Muscle layer of duodenum (tissue), 2 donors: ENCODE data around the gene PDK2.
A peak's percentile ranks its signal among the peaks of the same experiment; 100 is the strongest.

ENCODE experiments used
- H3K27ac ChIP-seq: one replicate; pipeline ENCODE4 v1.7.0; 2013; ENCODE audit warnings: mild to moderate bottlenecking, low read length
- H3K27me3 ChIP-seq: one replicate; pipeline ENCODE4 v1.7.0; 2013; ENCODE audit warnings: low read depth, mild to moderate bottlenecking, control low read depth, low read length
- H3K36me3 ChIP-seq, 2 donors: one replicate each; pipeline ENCODE4 v1.7.0; 2013; ENCODE audit warnings: low read length in 2 of 2, control low read depth in 1 of 2, mild to moderate bottlenecking in 1 of 2; ENCODE audit not compliant: insufficient read depth in 2 of 2, control insufficient read depth in 1 of 2
- H3K4me1 ChIP-seq, 2 donors: one replicate each; pipeline ENCODE4 v1.7.0; 2013; ENCODE audit warnings: low read length in 2 of 2, mild to moderate bottlenecking in 2 of 2, control low read depth in 1 of 2, moderate library complexity in 1 of 2; ENCODE audit not compliant: insufficient read depth in 2 of 2, control insufficient read depth in 1 of 2
- H3K4me3 ChIP-seq, 2 donors: one replicate each; pipeline ENCODE4 v1.7.0; 2013; ENCODE audit warnings: low read length in 2 of 2, low read depth in 1 of 2, mild to moderate bottlenecking in 1 of 2
- H3K9me3 ChIP-seq, 2 donors: one replicate each; pipeline ENCODE4 v1.7.0; 2013; ENCODE audit warnings: low read length in 2 of 2, control low read depth in 1 of 2, mild to moderate bottlenecking in 1 of 2; ENCODE audit not compliant: control insufficient read depth in 1 of 2
- donor health status: healthy.

Gene PDK2

DNA sequence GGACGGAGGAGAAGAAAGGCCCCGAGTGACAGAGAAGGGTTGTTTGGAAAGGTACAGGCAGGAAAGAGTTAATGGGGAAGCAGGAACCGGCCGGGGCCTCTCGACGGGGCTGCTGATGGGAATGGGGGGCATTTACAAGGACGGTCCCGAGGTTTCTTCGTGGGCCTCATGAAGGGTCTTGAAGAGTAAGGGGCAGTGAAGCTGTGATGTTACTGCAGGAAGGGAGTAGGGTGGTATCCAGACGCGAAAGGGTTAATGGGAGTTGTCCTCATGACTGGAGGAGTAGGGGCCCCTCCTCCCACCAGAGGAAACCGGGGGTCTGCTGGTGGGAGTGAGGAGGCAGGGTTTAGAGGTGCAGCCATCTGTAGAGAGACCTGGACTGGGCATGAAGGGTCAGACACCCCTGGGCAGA, 481 bp downstream of the PDK2 start:
- peaks cover 16 to 20% of the 10 kb centered on the region in 2 donors for H3K36me3 ChIP-seq
- H3K27me3 ChIP-seq: no peaks in the 10 kb centered on the region
- H3K4me1 ChIP-seq: peaks cover 9 to 27% of the 10 kb centered on the region in 2 donors
- no peaks in the 10 kb centered on the region for H3K9me3 ChIP-seq
- H3K27ac ChIP-seq: peak overlapping the region; percentile 80
- peak overlapping the region; percentile 89 to 93 for H3K4me3 ChIP-seq

DNA sequence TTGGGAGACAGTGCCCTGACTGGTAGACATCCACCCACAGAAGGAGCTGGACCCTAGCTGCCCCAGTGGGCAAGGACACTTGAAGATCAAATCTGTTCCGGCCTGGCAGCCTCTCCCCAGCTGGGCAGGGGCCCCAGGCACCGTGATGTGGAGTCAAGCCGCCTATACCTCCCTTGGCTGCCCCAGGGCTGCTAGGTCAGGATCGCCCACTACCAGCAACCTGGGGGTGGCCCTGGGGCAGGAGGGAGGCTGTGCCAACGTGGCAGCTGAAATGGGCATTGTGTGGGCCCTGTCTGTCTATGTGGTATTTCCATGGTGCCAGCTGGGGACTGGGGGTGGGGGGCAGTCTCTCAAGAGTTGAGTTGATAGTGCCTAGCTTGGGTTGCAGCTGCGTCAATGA, 941 bp downstream of the PDK2 start:
- H3K4me1 ChIP-seq: peaks cover 14 to 32% of the 10 kb centered on the region in 2 donors
- peaks cover 16 to 20% of the 10 kb centered on the region in 2 donors for H3K36me3 ChIP-seq
- no peaks in the 10 kb centered on the region for H3K27me3 ChIP-seq
- H3K4me3 ChIP-seq: peak overlapping the region; percentile 89 to 93
- peak overlapping the region; percentile 80 for H3K27ac ChIP-seq
- no peaks in the 10 kb centered on the region for H3K9me3 ChIP-seq

DNA sequence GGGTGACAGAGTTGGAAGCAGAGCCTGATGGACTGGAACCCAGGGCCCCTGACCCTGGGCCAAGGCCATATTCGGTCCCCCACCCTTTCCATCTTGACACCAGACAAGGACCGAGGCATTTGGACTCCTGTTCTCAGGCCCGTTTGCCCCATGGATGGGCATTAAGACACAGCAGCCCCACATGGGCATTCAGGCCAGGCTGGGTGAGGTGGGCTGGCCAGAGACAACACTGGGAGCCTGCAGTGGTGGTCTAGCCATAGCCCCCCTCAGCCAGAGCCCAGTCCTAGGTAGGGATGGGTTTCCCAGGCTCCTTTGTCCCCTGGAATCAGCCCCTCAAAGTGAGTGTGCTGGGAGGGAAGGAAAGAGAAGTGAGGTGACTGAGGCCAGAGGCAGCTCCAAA, 1.6 kb downstream of the PDK2 start:
- H3K27ac ChIP-seq: no peak overlapping the region

DNA sequence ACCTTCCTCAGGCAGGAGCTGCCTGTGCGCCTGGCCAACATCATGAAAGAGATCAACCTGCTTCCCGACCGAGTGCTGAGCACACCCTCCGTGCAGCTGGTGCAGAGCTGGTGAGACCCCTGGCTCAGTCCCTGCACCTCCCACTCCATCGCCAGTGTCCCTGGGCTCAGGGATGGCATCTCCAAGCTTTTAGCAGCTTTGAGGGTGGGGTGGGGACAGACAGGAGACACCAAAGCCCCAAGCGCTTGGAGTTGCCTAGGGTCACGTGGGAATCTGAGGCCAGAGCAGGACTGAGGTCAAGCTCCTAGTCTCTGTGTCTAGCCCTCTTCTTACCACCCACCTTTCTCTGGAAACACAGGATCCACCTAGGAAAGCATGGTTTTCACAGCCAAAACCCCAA, 2.3 kb downstream of the PDK2 start:
- Histone ChIP-seq H3K27ac (no peak overlapping the region), H3K4me3 (no peak overlapping the region)

More for the DNA sequence above, 1.6 kb downstream of the PDK2 start:
- H3K27me3 ChIP-seq: no peaks in the 10 kb centered on the region
- peaks cover 16 to 25% of the 10 kb centered on the region in 2 donors for H3K36me3 ChIP-seq
- peaks cover 18 to 38% of the 10 kb centered on the region in 2 donors for H3K4me1 ChIP-seq
- no peaks in the 10 kb centered on the region for H3K9me3 ChIP-seq
- H3K4me3 ChIP-seq: peak overlapping the region; percentile 89 to 93

DNA sequence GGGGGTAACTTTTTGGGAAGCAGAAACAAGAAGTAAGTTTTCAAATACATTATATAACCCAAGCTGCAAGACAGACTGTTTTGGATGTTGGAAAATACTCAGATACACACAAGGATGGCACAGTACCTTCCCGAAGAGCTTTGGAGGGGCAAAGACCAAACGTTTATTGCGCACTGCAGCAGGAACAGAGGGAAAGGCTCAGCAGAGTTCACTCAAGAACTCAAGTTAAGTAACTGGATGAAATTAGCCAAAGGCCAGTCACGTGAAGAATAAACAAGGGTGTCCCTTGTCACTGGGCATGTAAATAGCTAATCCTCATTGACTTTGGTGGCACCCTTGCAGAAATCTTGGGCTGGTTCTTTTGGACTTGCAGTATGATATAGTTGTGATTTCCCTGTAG, 2.8 kb downstream of the PDK2 start:
- no peak overlapping the region for H3K4me3 ChIP-seq
- H3K36me3 ChIP-seq: peaks cover 16 to 25% of the 10 kb centered on the region in 2 donors
- H3K27ac ChIP-seq: no peak overlapping the region
- H3K4me1 ChIP-seq: peaks cover 29 to 50% of the 10 kb centered on the region in 2 donors
- no peaks in the 10 kb centered on the region for H3K9me3 ChIP-seq
- H3K27me3 ChIP-seq: no peaks in the 10 kb centered on the region

More for the DNA sequence above, 2.3 kb downstream of the PDK2 start:
- peaks cover 24 to 45% of the 10 kb centered on the region in 2 donors for H3K4me1 ChIP-seq
- peaks cover 16 to 25% of the 10 kb centered on the region in 2 donors for H3K36me3 ChIP-seq
- H3K27me3 ChIP-seq: no peaks in the 10 kb centered on the region
- H3K9me3 ChIP-seq: no peaks in the 10 kb centered on the region

DNA sequence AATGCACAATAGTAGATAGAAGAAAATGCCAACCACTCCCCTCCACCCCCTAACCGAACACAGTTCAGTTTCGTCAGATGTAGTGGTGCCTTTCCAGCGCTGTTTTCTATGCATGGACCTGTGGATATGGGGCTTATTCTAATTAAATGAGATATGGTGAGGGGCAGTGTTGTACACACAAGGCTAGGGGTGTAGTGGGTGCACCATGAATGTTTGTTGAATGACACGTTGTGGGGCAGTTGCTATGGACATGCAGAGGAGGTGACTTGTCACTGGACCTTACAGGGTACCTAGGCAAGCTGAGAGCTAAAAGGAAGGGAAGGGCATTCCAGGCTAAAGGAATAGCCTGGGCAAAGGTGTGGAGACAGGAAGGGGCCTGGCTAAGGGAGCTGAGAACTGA, 3.4 kb downstream of the PDK2 start:
- no peak overlapping the region for H3K27ac ChIP-seq

DNA sequence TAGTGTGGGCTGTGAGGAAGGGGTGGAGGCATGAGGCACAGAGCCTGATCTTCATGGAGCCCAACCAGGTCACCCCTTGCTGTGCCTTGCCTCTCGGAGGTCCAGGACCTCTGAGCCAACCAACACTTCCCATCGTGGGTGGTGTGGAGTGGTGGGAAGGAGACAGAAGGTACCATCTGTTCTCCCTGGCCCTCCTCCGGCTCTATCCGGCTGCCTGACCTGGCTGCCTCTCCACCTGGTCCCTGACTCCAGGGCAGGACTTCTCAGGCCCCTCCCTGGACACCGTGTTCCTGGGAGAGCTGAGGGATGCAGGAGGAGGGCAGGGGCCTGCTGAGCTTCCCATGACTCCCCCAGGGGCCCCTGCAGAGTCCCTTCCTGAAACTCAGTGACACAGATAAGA, 3.9 kb downstream of the PDK2 start:
- Histone ChIP-seq H3K36me3 (peaks cover 16 to 25% of the 10 kb centered on the region in 2 donors), H3K27ac (no peak overlapping the region), H3K4me3 (no peak overlapping the region), H3K4me1 (peaks cover 29 to 57% of the 10 kb centered on the region in 2 donors), H3K9me3 (no peaks in the 10 kb centered on the region), H3K27me3 (no peaks in the 10 kb centered on the region)

More for the DNA sequence above, 3.4 kb downstream of the PDK2 start:
- Histone ChIP-seq H3K4me3 (no peak overlapping the region), H3K4me1 (peaks cover 29 to 56% of the 10 kb centered on the region in 2 donors), H3K36me3 (peaks cover 16 to 25% of the 10 kb centered on the region in 2 donors), H3K27me3 (no peaks in the 10 kb centered on the region), H3K9me3 (no peaks in the 10 kb centered on the region)

DNA sequence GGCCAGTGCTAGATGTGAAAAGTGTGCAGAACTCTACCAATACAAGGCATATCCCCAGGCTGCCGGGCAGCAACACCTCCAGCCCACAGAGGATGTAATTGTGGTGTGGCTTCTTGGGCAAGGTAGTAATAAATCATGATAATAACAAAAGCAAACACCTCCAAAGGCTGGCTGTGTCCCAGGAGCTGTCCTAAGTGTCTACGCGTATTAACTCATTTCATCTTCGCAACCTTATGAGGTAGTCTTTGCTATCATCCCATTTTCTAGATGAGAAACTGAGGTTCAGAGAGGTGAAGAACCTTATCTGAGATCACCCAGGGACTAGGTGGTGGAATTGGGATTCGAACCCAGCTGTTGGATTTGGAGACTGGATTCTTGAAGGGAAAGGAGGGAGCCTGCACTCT, 5.3 kb downstream of the PDK2 start:
- Histone ChIP-seq H3K27ac (peak overlapping the region; percentile 56), H3K4me1 (peaks cover 29 to 57% of the 10 kb centered on the region in 2 donors), H3K4me3 (no peak overlapping the region), H3K9me3 (no peaks in the 10 kb centered on the region), H3K36me3 (peaks cover 17 to 35% of the 10 kb centered on the region in 2 donors), H3K27me3 (no peaks in the 10 kb centered on the region)

DNA sequence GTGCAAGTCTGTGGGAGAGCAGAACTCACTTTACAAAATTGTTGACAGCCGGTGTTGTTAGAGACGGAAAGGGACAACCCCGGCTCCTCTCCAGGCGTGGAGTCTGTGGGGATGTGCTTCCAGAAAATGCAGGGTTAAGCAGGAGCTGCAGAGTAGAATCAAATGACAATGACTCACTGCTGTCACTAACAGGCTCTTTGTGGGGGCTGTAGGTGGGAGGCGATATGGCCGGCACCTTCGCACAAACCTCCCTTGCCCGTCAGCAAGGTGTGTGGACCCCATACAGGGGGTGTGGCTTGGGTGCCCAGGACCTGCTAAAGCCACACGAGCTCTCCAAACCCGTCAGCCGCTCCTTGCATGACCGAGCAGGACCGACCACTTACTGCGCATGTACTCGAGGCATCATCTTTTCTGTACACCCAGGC, 5.8 kb downstream of the PDK2 start:
- peaks cover 21 to 39% of the 10 kb centered on the region in 2 donors for H3K36me3 ChIP-seq
- H3K4me3 ChIP-seq: peak overlapping the region in 1 of 2 donors; percentile 21
- H3K27ac ChIP-seq: peak overlapping the region; percentile 56
- H3K9me3 ChIP-seq: no peaks in the 10 kb centered on the region
- H3K27me3 ChIP-seq: no peaks in the 10 kb centered on the region
- peaks cover 29 to 54% of the 10 kb centered on the region in 2 donors for H3K4me1 ChIP-seq

DNA sequence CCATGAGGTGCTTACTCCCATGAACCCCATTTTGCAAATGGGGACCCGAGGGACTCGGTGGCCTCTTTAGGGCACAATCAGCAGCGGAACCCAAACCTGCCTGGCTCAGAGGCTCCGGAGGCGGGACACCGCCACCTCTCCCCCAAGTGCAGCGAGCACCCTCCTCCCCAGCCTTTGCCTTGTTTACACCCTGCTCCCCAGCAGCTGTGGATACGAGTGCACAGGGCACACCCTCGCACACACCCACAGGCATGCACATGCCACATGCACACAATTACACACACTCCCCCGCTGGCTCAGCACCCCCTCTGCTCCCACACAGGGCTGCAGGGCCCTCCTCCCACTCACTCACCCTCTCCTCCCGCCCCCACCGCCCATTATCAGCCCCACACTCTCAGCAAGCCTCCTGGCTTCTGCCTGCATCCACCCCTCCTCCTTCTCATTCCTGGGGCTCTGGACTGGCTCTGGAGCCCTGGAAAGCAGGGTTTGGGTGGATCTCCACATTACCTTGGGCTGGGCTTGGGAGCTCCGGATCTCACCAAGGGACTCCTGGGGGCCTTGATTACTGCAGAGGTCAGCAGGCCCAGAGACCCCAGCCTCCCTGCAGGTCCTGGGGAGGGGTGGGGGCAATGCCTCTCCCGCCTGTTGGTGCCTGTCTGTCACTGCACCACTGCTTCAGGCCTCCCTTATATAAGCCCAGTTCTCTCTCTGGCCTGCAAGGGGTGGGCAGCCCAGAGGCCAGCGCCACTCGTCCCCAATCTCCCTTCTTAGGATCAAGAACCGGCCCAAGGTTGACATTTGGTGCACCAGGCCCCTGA, 6.4 kb downstream of the PDK2 start:
- H3K27me3 ChIP-seq: no peaks in the 10 kb centered on the region
- H3K27ac ChIP-seq: peak overlapping the region; percentile 69
- H3K4me1 ChIP-seq: peaks cover 29 to 48% of the 10 kb centered on the region in 2 donors
- H3K36me3 ChIP-seq: peaks cover 26 to 44% of the 10 kb centered on the region in 2 donors
- peak overlapping the region in 1 of 2 donors; percentile 21 for H3K4me3 ChIP-seq
- H3K9me3 ChIP-seq: no peaks in the 10 kb centered on the region

DNA sequence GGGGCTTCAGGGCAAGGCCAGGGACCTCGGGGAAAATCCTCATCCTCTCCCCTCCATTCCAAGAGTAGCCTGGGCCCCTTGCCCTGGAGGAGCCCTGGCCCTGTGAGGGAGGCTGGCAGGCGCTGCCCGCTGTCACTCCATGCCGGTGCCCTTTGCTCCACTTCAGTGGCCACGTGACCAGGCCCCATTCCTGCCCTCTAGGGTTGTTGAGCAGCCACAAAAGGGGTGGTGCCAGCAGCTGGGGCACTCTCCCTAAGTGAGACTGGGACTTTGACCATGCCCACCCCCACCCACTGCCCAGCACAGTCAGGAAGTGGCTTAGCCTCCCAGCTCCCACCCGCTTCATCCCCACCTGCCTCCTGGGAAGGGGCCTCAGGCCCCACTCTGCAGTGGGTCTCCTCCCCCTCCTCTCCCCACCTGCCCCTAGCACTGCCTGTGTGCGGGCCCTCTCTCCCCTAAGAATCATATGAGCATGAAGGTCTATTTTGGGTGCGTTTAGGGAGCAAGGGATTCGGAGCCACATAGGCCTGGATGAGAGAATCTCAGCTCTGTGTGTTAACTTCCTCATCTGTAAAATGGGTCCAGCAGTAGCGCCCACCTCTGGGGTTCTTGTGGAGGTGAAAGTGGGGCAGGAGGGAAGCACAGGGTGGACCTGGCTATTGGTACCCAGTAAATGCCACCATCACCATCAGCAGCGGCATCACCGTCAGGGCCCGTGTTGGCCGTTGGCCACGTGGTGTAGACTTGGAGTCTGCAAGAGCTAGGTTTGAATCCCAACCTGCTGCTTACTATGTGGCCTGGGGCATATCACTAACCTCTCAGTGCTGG, 7.2 kb downstream of the PDK2 start:
- Histone ChIP-seq H3K27ac (peak overlapping the region; percentile 74), H3K9me3 (no peaks in the 10 kb centered on the region), H3K27me3 (no peaks in the 10 kb centered on the region), H3K4me1 (peaks cover 29 to 40% of the 10 kb centered on the region in 2 donors), H3K36me3 (peaks cover 28 to 50% of the 10 kb centered on the region in 2 donors), H3K4me3 (no peak overlapping the region)
